ENCODE results near the gene DNASE2B.
A peak's percentile ranks its signal among the peaks of the same experiment; 100 is the strongest.
"Not testable (repeated sequence)": the region's sequence is repeated elsewhere in the genome, so short reads cannot be mapped to it uniquely, and the experiment has no call there.

The DNASE2B gene

GRCh38 chr1:84415396-84415795 lies 17.1 kb downstream of the DNASE2B start:
- DNase-seq (ENCODE audit: low spot score), result no peak

GRCh38 chr1:84422909-84423308 lies 24.6 kb downstream of the DNASE2B start:
- no peak for DNase-seq (ENCODE audit: low spot score)

DNA sequence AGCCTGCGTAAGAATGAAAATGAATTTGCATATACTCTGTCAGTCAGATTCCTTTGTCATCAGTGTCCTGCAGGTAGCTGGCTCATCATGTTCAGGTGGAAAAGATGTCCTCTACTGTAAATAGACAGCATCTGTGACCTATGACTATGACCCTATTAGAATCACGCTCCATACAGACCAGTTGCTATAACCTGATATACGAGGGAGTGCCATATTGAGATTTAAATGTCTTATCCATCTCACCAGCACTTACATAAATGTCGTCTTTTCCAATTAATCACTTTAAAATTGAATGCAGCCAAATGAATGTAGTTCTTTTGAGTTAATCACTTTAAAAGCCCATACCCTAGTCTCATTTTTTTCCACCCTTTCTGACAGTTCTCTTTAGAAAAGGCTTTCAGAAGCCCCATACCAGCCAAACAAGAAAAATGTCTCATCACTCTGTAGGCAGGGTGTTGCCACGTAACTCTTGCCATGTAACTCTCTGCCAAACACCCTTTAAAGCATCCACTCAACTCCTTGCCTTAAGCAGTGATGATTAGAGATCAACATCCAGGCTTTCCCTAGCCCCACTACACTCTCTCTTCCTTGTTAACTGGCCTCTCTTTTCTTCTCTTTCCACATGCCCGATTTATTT lies 26.3 kb downstream of the DNASE2B start:
- no peak for DNase-seq (ENCODE audit: low spot score)

DNA sequence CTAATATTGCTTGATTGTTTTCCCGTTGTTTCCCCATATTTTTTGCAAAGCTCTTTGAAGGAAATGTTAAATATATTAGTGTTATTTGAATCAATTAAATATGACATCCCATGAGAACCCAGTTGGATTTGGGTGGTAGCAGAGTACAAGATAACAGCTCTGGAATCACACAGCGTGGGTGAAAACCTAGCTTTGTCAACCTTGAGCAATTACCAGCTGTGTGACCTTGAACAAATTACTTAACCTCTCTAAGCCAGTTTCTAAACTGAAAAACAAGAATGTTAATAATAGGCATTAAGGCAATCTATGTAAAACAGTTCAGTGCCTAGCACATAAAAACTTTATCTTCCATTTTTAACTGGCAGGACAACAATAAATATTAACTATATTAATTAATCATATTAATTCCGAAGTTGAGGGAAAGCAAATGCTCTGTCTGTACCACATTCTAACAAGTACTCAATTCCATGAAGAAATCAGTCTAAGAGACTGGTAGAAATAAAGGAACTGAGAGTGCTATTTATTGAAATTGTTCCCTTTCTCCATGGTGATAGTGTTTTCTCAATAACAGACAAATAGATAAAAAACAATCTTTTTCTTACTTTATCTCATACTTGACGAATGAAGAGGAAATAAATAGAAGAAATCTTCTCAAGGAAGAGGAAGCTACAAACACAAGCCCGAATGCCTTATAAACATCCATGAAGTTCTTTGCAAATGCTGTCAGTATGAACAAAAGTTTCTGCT lies 27.0 kb downstream of the DNASE2B start:
- DNase-seq (ENCODE audit: low spot score), result no peak

- no peak for DNase-seq (ENCODE audit: low spot score)
These were observed 28.1 kb downstream of the DNASE2B start for GRCh38 chr1:84426376-84426775.

DNA sequence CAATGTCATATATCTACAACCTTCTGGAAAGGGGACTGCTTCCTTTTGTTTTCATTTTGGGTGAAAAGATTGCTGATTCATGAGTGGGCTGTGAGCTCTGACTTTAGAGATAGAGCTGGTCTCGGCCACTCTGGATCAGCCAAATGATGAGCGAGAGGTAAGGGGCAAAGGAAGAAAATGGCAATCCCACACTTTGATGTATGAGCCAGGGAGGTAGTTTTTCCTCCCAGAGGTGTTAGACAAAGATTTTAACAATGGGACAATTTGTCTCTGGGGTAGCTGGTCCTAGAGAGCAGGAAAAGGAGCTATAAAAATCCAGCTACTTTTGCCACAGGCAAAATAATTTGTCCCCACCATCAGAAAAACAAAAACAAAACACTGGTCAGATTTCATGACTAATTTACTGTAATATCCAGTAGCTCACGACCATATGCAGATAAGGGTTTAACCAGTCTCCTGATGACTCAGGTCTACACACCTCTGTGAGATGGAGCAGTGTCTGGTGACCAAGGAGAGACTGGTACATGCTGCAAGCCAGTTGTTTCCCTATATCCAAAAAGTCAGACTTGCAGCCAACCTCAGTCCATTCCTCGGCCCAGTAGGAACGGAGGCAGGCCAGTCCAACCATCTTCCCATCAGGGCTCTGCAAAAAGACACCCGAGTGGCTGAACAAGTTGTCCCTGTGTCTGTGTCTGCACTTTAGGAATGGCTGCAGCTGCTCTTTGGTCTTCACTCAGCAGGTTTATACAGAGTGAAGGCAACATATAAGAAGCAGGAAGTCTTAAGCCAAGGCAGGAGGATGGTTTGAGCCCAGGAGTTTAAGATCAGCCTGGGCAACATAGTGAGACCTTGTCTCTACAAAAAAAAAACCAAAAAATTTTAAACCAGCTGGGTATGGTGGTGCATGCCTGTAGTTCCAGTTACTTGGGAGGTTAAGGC lies 29.2 kb downstream of the DNASE2B start:
- no peak for DNase-seq (ENCODE audit: low spot score)

DNA sequence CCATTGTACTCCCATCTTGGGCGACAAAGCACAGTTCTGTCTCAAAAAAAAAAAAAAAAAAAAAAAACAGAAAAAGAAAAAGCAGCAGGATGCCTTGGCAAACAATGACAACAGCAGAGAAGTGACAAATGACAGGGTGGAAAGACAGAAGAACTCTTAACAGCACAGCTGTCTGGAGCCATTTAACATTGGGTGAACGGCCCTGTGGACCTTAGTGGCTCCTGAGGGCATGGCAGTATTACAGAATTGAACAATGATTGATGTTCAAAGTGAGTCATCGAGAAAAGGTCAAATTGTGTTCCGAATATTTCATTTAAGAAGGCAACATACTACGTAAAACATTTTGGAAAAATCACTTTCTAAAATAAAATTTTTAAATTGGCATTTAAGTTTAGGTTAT lies 30.0 kb downstream of the DNASE2B start:
- no peak for DNase-seq (ENCODE audit: low spot score)

- no peak for DNase-seq (ENCODE audit: low spot score)
These were observed 30.9 kb downstream of the DNASE2B start for GRCh38 chr1:84429231-84429630.

GRCh38 chr1:84430546-84430945 lies 32.3 kb downstream of the DNASE2B start:
- DNase-seq (ENCODE audit: low spot score), result no peak

- peak; percentile 83 for DNase-seq (ENCODE audit: low spot score)
These were observed 35.2 kb downstream of the DNASE2B start for GRCh38 chr1:84433258-84434080.

GRCh38 chr1:84434081-84434769 lies 35.9 kb downstream of the DNASE2B start:
- DNase-seq (ENCODE audit: low spot score), result no peak

- peak; percentile 25 for DNase-seq (ENCODE audit: low spot score)
These were observed 36.7 kb downstream of the DNASE2B start for GRCh38 chr1:84434801-84435549.

- no peak for DNase-seq (ENCODE audit: low spot score)
These were observed 38.8 kb downstream of the DNASE2B start for GRCh38 chr1:84436876-84437655.

DNA sequence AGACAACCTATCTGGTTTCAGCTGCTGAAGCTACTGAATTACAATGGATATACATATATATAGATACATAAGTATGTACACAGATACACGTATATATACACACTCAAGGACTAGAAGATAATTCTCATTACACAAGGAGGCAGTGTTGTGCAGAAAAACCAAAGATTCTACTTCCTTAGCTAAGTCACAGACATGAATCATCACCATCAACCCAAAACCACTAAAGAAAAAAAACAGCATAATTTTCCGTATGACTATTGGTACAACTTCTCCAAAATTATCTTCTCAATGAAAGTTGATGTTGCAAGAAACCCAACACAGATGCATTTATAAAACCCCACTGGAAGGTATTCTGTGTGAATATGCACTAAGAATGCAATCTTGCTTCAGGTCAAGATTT lies 44.0 kb downstream of the DNASE2B start:
- DNase-seq (ENCODE audit: low spot score), result peak; percentile 83

- DNase-seq (ENCODE audit: low spot score), result peak; percentile 42
These were observed 44.7 kb downstream of the DNASE2B start for GRCh38 chr1:84442747-84443646.

DNA sequence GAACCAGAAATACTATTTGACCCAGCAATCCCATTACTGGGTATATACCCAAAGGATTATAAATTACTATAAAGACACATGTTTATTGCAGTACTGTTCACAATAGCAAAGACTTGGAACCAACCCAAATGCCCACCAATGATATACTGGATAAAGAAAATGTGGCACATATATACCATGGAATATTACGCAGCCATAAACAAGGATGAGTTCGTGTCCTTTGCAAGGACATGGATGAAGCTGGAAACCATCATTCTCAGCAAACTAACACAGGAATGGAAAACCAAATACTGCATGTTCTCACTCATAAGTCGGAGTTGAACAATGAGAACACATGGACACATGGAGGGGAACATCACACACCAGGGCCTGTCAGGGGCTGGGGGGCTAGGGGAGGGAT lies 50.4 kb downstream of the DNASE2B start:
- not testable (repeated sequence) for DNase-seq (ENCODE audit: low spot score)

DNA sequence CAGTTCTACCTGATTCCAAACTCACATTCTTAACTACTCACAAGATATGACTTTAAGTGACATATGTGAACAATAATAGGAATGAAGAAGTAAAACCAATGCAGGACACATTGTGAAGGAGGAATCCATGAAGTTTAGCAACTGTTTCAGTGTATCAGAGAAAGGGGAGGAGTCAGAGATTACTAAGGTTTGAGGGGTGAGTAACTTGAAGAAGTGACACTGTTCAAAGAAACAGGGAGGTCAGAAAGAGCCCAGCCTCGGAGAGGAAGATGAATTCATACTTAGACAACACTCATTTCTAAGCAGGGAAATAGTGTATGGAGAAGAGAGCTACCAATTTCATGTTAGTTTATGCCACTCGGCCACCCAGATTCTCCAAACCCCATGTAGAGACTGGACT lies 52.6 kb downstream of the DNASE2B start:
- no peak for DNase-seq (ENCODE audit: low spot score)

GRCh38 chr1:84452436-84452835 lies 54.2 kb downstream of the DNASE2B start:
- no peak for DNase-seq (ENCODE audit: low spot score)

DNA sequence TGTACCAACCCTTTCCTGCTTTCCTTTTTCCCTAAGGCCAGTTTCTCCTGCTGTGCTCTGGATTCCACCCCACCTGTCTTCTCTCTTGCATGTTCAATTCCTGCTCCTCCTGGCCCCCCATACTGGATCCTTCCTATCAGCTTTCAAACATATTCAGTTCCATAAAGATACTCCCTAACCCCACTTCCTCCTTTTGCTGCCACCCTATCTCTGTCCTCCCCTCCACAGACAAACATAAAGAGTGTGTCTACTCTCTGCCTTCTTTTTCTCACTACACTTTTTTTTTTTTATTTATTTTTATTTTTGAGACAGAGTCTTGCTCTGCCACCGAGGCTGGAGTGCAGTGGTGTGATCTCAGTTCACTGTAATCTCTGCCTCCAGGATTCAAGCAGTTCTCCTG lies 63.8 kb downstream of the DNASE2B start:
- no peak for DNase-seq (ENCODE audit: low spot score)

Data from CD4-positive, alpha-beta T cell treated with Interleukin-15 for 4 hours (primary cell).